Fibroblast of lung (primary cell): Measurements from ENCODE around the gene DKKL1.

Source experiments
- CTCF ChIP-seq, 2 donors: IDR thresholded peaks in 1 of 2; conservative IDR thresholded peaks in 1 of 2; 1 replicate in 1 of 2; 2 replicates in 1 of 2; pipeline ENCODE4 v1.5.1; 2011 to 2012; ENCODE audit warnings: low read length in 2 of 2, control low read depth in 1 of 2, inconsistent platforms in 1 of 2, low read depth in 1 of 2, mild to moderate bottlenecking in 1 of 2
- EZH2 ChIP-seq: IDR thresholded peaks from 2 replicates; pipeline ENCODE4 v1.5.1; 2012; ENCODE audit warnings: low read length, control low read depth, mild to moderate bottlenecking; ENCODE audit errors: missing control alignments

- TF ChIP-seq CTCF (conservative IDR thresholded peaks at IDR 0.05 in 1 of 2, IDR thresholded peaks at IDR 0.05 in 1 of 2; ENCODE audit: low read depth in 1 of 2, low read length in 2 of 2) (no peak), EZH2 (no peak)
Measured at GRCh38 chr19:49356382-49356781, 7.3 kb upstream of the DKKL1 start.
